GM19324 (cell line): ENCODE results near the gene HTR3D.
A peak's percentile ranks its signal among the peaks of the same experiment; 100 is the strongest.
"Not testable (repeated sequence)": the region's sequence is repeated elsewhere in the genome, so short reads cannot be mapped to it uniquely, and the experiment has no call there.

Experiments
- ATAC-seq: cut with Tn5 transposase; IDR thresholded peaks from one replicate; pipeline ENCODE4 v1.9.1; 2021; ENCODE audit warnings: mild to moderate bottlenecking, moderate library complexity; ENCODE audit not compliant: unreplicated experiment, low FRiP score

HTR3D gene

GRCh38 chr3:184015381-184016019 lies 16.0 kb upstream of the HTR3D start:
- ATAC-seq, result no peak

DNA sequence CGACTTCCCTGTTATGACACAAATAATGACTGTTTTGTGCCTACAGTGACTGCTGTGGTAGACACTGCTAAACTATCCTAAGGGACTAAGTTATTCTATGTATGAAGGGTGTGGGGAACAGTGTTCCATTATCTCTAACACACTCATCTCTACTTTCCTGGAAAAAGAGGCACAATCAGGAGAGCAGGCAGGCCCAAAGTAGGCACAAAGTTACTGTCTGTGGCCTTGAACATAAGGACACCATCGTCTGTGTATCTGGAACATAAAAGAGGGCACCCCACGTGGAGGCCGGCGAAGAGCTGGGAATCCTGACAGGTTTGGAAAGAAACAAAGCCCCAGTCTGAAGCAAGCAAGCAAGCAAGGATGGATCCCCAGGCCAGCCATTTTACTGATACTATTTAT lies 15.4 kb upstream of the HTR3D start:
- no peak for ATAC-seq

DNA sequence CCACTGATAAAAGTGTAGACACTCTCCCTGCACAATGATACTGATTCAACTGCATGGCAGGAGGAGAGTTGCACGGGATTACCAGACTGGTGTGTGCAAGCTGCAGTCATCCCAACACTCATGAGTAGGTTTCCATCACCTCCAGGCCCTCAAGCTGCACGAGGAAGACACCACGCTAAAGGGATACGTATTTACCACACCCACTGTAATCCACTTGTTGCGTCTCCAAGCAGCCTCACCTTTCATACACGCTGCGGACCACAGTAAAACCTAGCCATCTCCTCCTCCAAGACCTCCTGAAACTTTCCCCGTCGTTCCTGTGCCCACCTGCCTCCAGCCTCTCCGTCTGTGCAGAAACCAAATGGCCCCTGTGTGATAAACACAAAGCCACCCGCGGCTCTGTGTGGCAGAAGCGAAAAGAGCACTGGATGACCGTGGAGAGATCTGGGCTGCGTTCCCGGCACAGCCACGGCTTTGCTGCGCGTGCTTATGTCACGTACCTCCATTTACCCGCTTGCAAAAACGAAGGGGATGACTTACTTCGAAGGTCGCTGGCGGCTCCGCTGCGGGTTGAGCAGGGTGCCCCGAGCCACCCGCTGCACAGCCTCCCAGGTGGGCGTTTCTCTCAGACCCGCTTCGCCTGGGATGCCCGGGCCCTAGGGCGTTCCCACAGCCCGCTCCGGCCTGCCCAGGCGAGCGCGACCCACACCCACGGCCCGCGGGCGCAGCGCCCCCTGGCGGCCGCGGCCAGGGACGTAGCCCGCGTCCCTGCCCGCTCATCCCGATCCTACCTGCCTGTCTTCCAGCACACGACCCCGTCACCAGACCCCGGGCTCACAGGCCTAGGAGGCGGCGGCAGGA lies 14.5 kb upstream of the HTR3D start:
- peak; percentile 79 for ATAC-seq

GRCh38 chr3:184017672-184018423 lies 13.7 kb upstream of the HTR3D start, which contains the start of gene ABCC5:
Gene ABCC5, minus strand, starts transcription at chr3:184017884. Its CDS starts 3,492 bp downstream, at chr3:184014392.
- peak; percentile 96 for ATAC-seq

DNA sequence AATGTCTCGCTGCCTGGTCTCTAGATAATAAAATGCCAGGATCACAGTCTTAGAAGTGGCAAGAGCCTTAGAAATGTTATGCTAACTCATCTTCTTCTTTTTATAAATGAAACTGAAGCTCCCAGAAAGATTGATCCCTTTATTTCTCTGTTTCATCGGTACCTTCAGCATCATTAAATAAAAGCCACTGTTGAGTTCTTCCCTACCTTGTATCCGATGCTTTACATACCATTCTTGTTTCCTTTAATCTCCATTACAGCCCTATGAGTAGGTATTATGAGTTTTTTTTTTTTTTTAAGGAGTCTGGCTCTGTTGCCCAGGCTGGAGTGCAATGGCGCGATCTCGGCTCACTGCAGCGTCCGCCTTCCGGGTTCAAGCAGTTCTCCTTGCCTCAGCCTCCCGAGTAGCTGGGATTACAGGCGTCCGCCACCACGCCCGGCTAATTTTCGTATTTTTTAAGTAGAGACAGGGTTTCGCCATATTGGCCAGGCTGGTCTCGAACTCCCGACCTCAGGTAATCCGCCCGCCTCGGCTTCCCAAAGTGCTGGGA lies 13.0 kb upstream of the HTR3D start:
- ATAC-seq, result no peak

DNA sequence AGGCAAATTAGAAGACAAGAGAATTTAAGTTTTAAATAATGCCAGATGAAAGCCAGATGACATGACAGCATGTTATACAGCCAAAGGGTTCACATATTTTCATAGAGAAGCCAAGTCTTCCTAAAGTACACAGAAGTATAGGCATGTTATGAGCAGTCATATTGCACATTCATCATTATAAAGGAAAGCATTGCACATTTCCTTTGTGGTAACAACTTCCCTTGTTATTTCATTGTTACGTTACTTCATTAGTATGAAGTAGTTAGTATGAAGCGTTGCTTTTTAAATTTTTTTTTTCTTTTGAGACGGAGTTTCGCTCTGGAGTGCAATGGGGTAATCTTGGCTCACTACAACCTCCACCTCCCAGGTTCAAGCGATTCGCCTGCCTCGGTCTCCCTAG lies 9.2 kb upstream of the HTR3D start:
- no peak for ATAC-seq

- ATAC-seq, result not testable (repeated sequence)
Observed at GRCh38 chr3:184025256-184025655, 6.3 kb upstream of the HTR3D start.

- ATAC-seq, result not testable (repeated sequence)
Observed at GRCh38 chr3:184028275-184028890, 3.2 kb upstream of the HTR3D start.

DNA sequence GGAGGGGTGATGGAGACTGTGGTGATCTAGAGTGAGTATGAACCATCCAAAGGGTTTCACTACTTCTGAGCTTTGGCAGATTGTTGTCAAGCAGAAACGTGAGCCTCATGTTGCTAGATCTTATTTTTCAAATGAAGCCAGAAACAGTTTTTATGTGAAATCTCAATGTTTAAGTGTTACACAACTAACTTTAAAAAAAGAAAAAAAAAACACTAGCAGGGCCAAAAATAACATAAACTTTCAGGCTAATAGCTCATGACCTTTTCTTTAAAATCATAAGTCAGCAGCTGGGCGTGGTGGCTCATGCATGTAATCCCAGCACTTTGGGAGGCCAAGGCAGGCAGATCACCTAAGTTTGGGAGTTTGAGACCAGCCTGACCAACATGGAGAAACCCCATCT lies 2.1 kb upstream of the HTR3D start:
- no peak for ATAC-seq

DNA sequence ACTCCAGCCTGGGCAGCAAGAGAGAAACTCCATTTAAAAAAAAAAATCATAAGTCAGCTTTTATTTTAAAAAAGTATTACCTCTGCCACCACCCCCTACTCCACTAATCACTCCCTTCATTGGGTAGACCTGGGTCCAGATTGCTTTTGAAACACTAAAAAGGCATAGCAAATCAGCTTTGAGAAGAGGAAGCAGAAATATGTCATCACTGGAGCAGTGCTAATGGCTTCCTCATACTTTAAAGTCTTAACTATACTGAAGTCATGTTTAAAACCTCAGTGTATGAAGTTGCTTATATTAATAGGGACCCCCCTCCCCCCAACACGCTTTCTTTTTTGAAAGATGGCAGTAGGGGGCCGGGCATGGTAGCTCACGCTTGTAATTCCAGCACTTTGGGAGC lies 1.0 kb upstream of the HTR3D start:
- no peak for ATAC-seq

- ATAC-seq, result no peak
Observed at GRCh38 chr3:184037816-184038215, 6.3 kb downstream of the HTR3D start.

- ATAC-seq, result not testable (repeated sequence)
Observed at GRCh38 chr3:184038307-184038706, 6.8 kb downstream of the HTR3D start.

GRCh38 chr3:184039414-184039813 lies 7.9 kb downstream of the HTR3D start:
- no peak for ATAC-seq

DNA sequence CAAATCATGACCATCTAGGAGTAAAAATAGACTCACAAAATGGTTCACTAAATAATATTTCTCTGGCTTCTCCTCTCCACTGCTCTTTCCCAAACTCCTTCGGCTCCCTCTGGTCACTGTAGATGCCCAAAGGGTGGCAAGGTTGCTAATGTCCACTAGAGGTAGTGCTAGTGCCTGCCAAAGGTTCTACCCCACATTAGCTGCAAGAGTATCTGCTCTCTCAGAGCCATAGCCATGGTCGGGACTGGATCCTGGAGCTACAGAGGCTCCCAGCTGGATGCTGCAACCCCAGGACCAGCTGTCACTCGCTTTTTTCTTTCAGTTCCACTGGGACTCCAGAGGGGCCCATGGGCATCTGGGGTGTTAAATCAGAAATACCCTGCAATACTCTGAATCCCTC lies 8.5 kb downstream of the HTR3D start:
- no peak for ATAC-seq

DNA sequence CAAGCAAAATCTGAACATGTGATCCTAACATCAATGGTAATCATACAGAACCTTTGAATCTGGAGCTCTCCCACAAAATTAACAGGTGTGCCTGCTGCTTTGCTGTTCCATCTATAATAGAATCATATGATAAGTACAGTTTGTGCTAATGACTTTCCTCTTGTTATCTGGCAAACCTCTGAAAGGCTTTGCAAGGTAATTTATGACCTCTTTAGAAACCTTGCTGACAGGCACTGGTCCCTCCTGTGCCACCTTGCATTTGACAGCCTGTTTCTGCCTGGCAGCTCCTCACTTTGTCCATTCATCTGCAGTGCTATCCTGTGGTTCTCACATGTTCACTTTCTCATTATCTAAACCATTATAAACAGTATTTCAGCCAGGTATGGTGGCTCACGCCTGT lies 11.1 kb downstream of the HTR3D start:
- ATAC-seq, result no peak

GRCh38 chr3:184045995-184046394 lies 14.5 kb downstream of the HTR3D start:
- ATAC-seq, result no peak

- ATAC-seq, result no peak
Observed at GRCh38 chr3:184050217-184050847, 18.8 kb downstream of the HTR3D start.

GRCh38 chr3:184052767-184053166 lies 21.2 kb downstream of the HTR3D start, which contains the start of gene HTR3C:
Gene HTR3C, plus strand, starts transcription at chr3:184053047. Its CDS starts 34 bp downstream, at chr3:184053081.
- ATAC-seq, result no peak

GRCh38 chr3:184058029-184058428 lies 26.5 kb downstream of the HTR3D start:
- ATAC-seq, result no peak

GRCh38 chr3:184059424-184059823 lies 27.9 kb downstream of the HTR3D start:
- ATAC-seq, result no peak
